Ascending aorta (tissue), 2 donors: ENCODE results near the gene TIMM10B. TPM values are rescaled to one million over a fixed set of nuclear protein-coding genes. Genes with fewer than 3 reads are reported as not detected.
A peak's percentile ranks its signal among the peaks of the same experiment; 100 is the strongest.

Source experiments
- DNase-seq, 2 donors: peaks; one replicate each; pipeline ENCODE4 v3.0.0-alpha.2; 2019; ENCODE audit warnings: low spot score in 2 of 2
- H3K27ac ChIP-seq, 2 donors: fragments of 200-600 bp; sonication (generic); one replicate each; pipeline ENCODE4 v1.5.1; 2016 to 2017; ENCODE audit warnings: mild to moderate bottlenecking in 1 of 2
- H3K27me3 ChIP-seq: fragments of 200-600 bp; sonication (generic); one replicate; pipeline ENCODE4 v1.5.1; 2017
- H3K36me3 ChIP-seq, 2 donors: fragments of 200-600 bp; sonication (generic); one replicate each; pipeline ENCODE4 v1.5.1; 2016
- H3K4me1 ChIP-seq, 2 donors: fragments of 200-600 bp; sonication (generic); one replicate each; pipeline ENCODE4 v1.5.1; 2016 to 2017; ENCODE audit warnings: mild to moderate bottlenecking in 1 of 2
- H3K4me3 ChIP-seq, 2 donors: fragments of 200-600 bp; sonication (generic); one replicate each; pipeline ENCODE4 v1.5.1; 2016 to 2017; ENCODE audit warnings: mild to moderate bottlenecking in 1 of 2
- H3K9me3 ChIP-seq, 2 donors: fragments of 200-600 bp; sonication (generic); one replicate each; pipeline ENCODE4 v1.5.1; 2016
- intact Hi-C: fragments of 100-400 bp; cut with DNase I; formaldehyde crosslinking; loops from one replicate; pipeline ENCODE4 v1.15.1; 2023
- total RNA-seq: library from RNA; depleted of rRNA; stranded (reverse); fragments of >200 nt; gene quantifications from one replicate; pipeline ENCODE4 v1.1.0, GENCODE V29; 2016
- TF ChIP-seq, protein P1 (sequence below), 3 experiments: fragments of 200-600 bp in 2 of 3; fragments of 450-650 bp in 1 of 3; sonication (generic) in 2 of 3; IDR thresholded peaks; one replicate each; pipeline ENCODE4 v1.5.1; 2016 to 2019; ENCODE audit warnings: antibody characterized with exemption in 3 of 3, mild to moderate bottlenecking in 1 of 3, moderate library complexity in 1 of 3

Gene TIMM10B
- total RNA-seq, 1 donor from 2014 or later = 19.2 TPM

DNA sequence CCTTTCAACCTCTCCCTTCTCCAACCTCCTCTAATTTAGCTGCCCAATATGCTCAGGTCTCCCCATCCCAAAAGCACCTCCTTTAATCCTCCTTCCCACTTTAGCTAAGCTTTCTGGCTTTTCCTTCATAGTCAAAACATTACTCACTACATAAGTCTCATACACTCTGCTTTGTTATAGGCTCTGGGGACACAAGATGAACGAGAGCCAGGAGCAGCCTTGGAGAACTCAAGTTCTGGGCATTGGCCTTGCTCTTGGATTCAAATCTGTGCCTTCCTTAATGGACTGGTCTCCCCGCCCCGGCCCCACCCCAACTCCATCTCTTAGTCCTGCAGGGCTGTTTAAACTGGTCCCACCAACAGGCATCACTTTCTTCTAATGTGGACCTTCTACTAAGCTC lies 29.1 kb upstream of the TIMM10B start:
- peaks cover 70 to 92% of the 10 kb centered on the region in 2 donors for H3K36me3 ChIP-seq
- no peaks in the 10 kb centered on the region for H3K27me3 ChIP-seq
- TF ChIP-seq, protein P1, sequence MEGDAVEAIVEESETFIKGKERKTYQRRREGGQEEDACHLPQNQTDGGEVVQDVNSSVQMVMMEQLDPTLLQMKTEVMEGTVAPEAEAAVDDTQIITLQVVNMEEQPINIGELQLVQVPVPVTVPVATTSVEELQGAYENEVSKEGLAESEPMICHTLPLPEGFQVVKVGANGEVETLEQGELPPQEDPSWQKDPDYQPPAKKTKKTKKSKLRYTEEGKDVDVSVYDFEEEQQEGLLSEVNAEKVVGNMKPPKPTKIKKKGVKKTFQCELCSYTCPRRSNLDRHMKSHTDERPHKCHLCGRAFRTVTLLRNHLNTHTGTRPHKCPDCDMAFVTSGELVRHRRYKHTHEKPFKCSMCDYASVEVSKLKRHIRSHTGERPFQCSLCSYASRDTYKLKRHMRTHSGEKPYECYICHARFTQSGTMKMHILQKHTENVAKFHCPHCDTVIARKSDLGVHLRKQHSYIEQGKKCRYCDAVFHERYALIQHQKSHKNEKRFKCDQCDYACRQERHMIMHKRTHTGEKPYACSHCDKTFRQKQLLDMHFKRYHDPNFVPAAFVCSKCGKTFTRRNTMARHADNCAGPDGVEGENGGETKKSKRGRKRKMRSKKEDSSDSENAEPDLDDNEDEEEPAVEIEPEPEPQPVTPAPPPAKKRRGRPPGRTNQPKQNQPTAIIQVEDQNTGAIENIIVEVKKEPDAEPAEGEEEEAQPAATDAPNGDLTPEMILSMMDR (IDR thresholded peaks at IDR 0.05) = no peak
- no peak overlapping the region for H3K4me3 ChIP-seq
- no peak for DNase-seq
- peaks cover 9 to 14% of the 10 kb centered on the region in 2 donors for H3K4me1 ChIP-seq
- H3K27ac ChIP-seq = peak overlapping the region; percentile 71
- intact Hi-C loops = no loop called here
- H3K9me3 ChIP-seq = no peaks in the 10 kb centered on the region

DNA sequence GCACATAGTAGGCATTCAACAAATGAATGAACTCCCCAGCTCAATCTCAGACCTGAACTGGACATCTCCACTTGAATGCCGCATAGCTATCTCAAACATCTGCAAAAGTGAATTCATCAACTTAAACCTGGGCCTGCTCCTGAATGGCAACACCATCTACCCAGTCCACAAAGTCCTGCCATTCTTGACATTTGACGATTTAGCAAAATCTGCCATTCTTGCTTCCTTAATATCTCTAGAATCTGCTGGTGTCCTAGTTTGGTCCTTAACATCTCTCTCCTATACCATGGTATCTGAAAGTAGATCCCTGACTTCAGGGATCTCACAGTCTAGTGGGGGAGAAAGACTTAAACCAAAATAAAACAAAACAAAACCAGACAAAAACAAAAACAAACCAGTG lies 28.1 kb upstream of the TIMM10B start:
- Histone ChIP-seq H3K36me3 (peaks cover 72 to 94% of the 10 kb centered on the region in 2 donors), H3K4me3 (no peak overlapping the region), H3K4me1 (peaks cover 9 to 14% of the 10 kb centered on the region in 2 donors), H3K9me3 (no peaks in the 10 kb centered on the region), H3K27ac (peak overlapping the region in 1 of 2 donors; percentile 71), H3K27me3 (no peaks in the 10 kb centered on the region)
- DNase-seq = no peak
- intact Hi-C loops = no loop called here
- TF ChIP-seq, protein P1 (IDR thresholded peaks at IDR 0.05) = no peak

DNA sequence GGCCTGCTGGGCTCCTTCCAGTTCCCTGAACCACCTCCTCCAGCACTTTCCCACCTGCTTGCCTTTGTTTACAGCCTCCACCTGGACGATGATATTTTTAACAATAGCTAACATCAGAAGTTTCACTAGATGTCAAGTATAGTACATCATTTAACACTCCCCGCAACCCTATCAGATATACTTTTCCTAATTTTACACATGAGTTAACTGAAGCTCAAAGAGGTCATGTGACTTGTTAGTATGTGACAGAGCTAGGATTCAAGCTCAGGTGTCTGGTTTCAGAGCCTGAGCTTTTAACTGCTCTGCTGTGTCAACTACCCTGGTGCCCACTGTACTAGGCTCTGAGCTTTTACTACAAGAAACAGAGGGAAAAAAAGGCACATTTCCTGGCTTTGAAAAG lies 26.2 kb upstream of the TIMM10B start:
- no peak overlapping the region for H3K4me3 ChIP-seq
- peaks cover 62 to 94% of the 10 kb centered on the region in 2 donors for H3K36me3 ChIP-seq
- no peaks in the 10 kb centered on the region for H3K9me3 ChIP-seq
- TF ChIP-seq, protein P1 (IDR thresholded peaks at IDR 0.05) = no peak
- intact Hi-C loops = no loop called here
- peaks cover 9 to 14% of the 10 kb centered on the region in 2 donors for H3K4me1 ChIP-seq
- H3K27ac ChIP-seq = no peak overlapping the region
- H3K27me3 ChIP-seq = no peaks in the 10 kb centered on the region
- no peak for DNase-seq

DNA sequence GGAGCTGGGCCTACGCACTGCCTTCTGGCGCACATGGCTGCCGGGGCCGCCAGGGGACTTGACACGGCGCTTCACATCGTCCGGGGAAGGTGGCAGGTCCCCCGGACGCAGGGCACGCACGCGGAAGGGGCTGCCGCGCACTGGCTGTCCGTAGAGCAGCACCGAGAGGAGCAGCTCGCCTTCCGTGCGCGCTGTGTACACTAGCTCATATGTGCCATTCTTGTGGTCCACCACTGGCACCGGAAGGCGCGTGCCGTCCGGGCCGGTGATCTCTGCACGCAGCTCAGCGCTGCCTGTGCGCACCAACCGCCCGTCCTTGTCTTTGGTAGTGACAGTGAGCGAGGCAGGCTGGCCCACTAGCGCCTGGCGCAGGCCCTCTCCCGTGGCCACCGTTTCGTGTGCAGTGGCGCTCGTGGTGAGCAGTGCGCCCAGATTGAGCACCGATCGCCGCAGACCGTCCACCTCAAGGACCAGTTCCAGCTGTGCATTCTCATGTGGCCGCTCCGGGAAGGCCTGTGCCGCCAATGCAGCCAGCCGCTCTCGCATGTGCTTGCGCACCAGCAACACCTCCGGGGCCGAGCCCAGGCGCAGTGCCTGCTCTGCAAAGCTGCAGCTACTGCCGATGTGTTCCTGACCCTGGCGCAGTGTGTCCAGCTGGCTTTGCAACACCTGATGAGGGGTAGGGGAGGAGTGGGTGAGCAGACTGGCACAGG lies 24.8 kb upstream of the TIMM10B start:
- H3K4me3 ChIP-seq = no peak overlapping the region
- H3K9me3 ChIP-seq = no peaks in the 10 kb centered on the region
- TF ChIP-seq, protein P1 (IDR thresholded peaks at IDR 0.05) = no peak
- peaks cover 47 to 85% of the 10 kb centered on the region in 2 donors for H3K36me3 ChIP-seq
- H3K4me1 ChIP-seq = peaks cover 5 to 10% of the 10 kb centered on the region in 2 donors
- H3K27ac ChIP-seq = no peak overlapping the region
- DNase-seq = no peak
- intact Hi-C loops = no loop called here
- no peaks in the 10 kb centered on the region for H3K27me3 ChIP-seq

GRCh38 chr11:6457581-6458320 lies 23.6 kb upstream of the TIMM10B start:
- H3K27me3 ChIP-seq = no peaks in the 10 kb centered on the region
- no peaks in the 10 kb centered on the region for H3K9me3 ChIP-seq
- H3K4me1 ChIP-seq = peaks cover 0 to 2% of the 10 kb centered on the region in 2 donors
- DNase-seq = no peak
- intact Hi-C loops = no loop called here
- TF ChIP-seq, protein P1 (IDR thresholded peaks at IDR 0.05) = no peak
- peaks cover 46 to 79% of the 10 kb centered on the region in 2 donors for H3K36me3 ChIP-seq
- no peak overlapping the region for H3K27ac ChIP-seq
- H3K4me3 ChIP-seq = no peak overlapping the region
